ENCODE results near the gene IBA57. TPM values are rescaled to one million over a fixed set of nuclear protein-coding genes. Genes with fewer than 3 reads are reported as not detected.

IBA57 gene
- total and polyA plus RNA-seq, 2 of the 8 experiments (the other 6 are each of a cell fraction or from before 2014, with no cell fraction given), result 2.6 to 5.9 TPM

DNA sequence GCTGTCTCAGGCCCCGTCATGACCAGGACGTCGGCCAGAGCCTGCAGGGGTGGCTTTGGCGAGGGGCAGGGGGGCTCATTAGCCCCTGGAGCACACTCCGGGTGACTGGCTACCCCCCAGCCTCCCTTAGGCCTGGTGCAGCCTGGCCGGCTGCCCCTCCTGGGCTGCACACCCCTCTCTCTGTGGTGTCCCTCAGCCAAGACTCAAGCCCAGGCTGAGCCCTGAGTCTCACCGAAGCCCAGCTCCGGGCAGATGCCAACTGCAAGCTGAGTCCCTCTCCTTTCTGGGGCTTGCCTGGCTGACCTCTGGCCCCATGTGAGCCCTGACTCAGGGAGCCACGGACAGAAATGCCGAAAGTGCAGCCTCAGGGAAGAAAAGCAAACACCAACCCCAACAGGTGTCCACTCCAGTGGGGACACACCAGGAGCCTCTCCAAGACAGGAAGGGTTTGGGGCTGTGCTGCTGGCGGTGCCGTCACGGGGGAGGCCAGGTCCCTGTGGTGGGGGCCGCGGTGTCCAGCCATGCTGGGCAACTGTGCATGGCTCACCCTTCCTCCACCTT, 5.3 kb upstream of the IBA57 start:
- Histone ChIP-seq H2BK5ac (ENCODE audit: low read depth, low read length) (no peak overlapping the region), H3K4me1 (replicated peaks in 1 of 4; ENCODE audit: control insufficient read depth in 3 of 4, insufficient read depth in 4 of 4, low read length in 3 of 4) (peaks cover 0 to 9% (median 6%) of the 10 kb centered on the region in 4 experiments; a peak in 6 of 7 replicates), H3K36me3 (ENCODE audit: control insufficient read depth in 2 of 4, insufficient read depth in 4 of 4, low read length in 3 of 4) (no peaks in the 10 kb centered on the region), H3K27ac (ENCODE audit: low read depth, low read length) (no peak overlapping the region), H3K9me3 (ENCODE audit: insufficient read depth in 2 of 2, low read depth in 1 of 2, low read length in 1 of 2) (no peaks in the 10 kb centered on the region), H2BK12ac (ENCODE audit: low read depth, low read length) (no peak overlapping the region), H4K5ac (ENCODE audit: insufficient read length, low read depth, low read length) (no peak overlapping the region), H4K20me1 (replicated peaks in 1 of 2; ENCODE audit: control insufficient read depth in 1 of 2, insufficient read depth in 2 of 2, low read length in 2 of 2) (peaks cover 1 to 2% of the 10 kb centered on the region in 2 experiments), H3K14ac (ENCODE audit: insufficient read length) (no peak overlapping the region), H3K9ac (replicated peaks in 1 of 4; ENCODE audit: extremely low read depth in 1 of 4, low read depth in 3 of 4, low read length in 3 of 4) (no peak overlapping the region), H2AFZ (ENCODE audit: low read length) (no peak overlapping the region), H4K91ac (replicated peaks; ENCODE audit: insufficient read length, low read length) (no peak overlapping the region), H2BK15ac (ENCODE audit: low read length) (no peak overlapping the region), H3K4ac (replicated peaks; ENCODE audit: insufficient read length, low read depth, low read length) (no peak overlapping the region), H3K23me2 (ENCODE audit: low read depth, low read length) (peaks cover 3% of the 10 kb centered on the region; the same call in 1 of the 2 replicates), H3K4me3 (ENCODE audit: extremely low read depth in 1 of 4, insufficient read depth in 2 of 4, low read depth in 3 of 4, low read length in 4 of 4) (no peak overlapping the region), H2BK20ac (ENCODE audit: low read length) (no peak overlapping the region), H3K79me2 (ENCODE audit: control insufficient read depth in 1 of 2, insufficient read depth in 2 of 2, low read length in 2 of 2) (no peaks in the 10 kb centered on the region), H2BK120ac (replicated peaks; ENCODE audit: low read depth, low read length) (no peak overlapping the region), H2AK5ac (ENCODE audit: low read depth, low read length) (no peak overlapping the region), H4K8ac (ENCODE audit: extremely low read depth, insufficient read depth, low read length) (no peak overlapping the region; the same call in 1 of the 2 replicates), H3K56ac (replicated peaks; ENCODE audit: insufficient read length, low read depth, low read length) (no peak overlapping the region), H3K18ac (ENCODE audit: extremely low read depth, low read length) (no peak overlapping the region), H3K79me1 (ENCODE audit: low read depth, low read length) (0 out of 2 replicates have a peak, but pooled peaks cover 2% of the 10 kb centered on the region), H3K23ac (ENCODE audit: insufficient read length) (no peak overlapping the region), H3K27me3 (replicated peaks in 1 of 4; ENCODE audit: control insufficient read depth in 3 of 4, extremely low read depth in 1 of 4, insufficient read depth in 3 of 4, low read length in 3 of 4) (peaks cover 0 to 3% (median 0%) of the 10 kb centered on the region in 4 experiments; a peak in 4 of 7 replicates), H3K4me2 (ENCODE audit: insufficient read depth in 1 of 2, low read depth in 2 of 2, low read length in 2 of 2) (no peak overlapping the region)
- POLR2A ChIA-PET (ENCODE audit: partially characterized antibody), result interaction anchor here (1.1 to 2.3 kb wide), 2 partner anchors 11 to 20 kb away, joined by 4 to 7 read pairs; partner anchors contain the start of genes GJC2 and GUK1
- DNase-seq (ENCODE audit: low read depth in 1 of 2, low spot score in 2 of 2) (no peak), FAIRE-seq (no peak)
- TF ChIP-seq NANOG (IDR thresholded peaks at IDR 0.05; ENCODE audit: insufficient read depth, low read depth, low read length, poor library complexity, severe bottlenecking) (no peak), KDM4A (IDR thresholded peaks at IDR 0.05; ENCODE audit: low read depth, low read length, severe bottlenecking) (no peak), KDM5A (IDR thresholded peaks at IDR 0.05; ENCODE audit: low read length) (no peak)
- 83% methylated on average over 11 of the region's 15 CpGs; no CpG with 5 or more reads in 1 of the 2 experiments for WGBS, 2 experiments (ENCODE audit: extremely low coverage in 1 of 2, insufficient coverage in 1 of 2, insufficient read length in 1 of 2, insufficient replicate concordance in 2 of 2, low coverage in 1 of 2, low lambda C conversion rate in 2 of 2, missing lambda C conversion rate in 1 of 2)
- CTCF ChIA-PET (ENCODE audit: partially characterized antibody), result interaction anchor here (1.1 to 1.7 kb wide), 2 partner anchors 8 to 18 kb away, joined by 4 read pairs; no protein-coding TSS in a partner anchor
